H1 (cell line): ENCODE data around the gene SPATA25. TPM values are rescaled to one million over a fixed set of nuclear protein-coding genes. Genes with fewer than 3 reads are reported as not detected.
A peak's percentile ranks its signal among the peaks of the same experiment; 100 is the strongest.

ENCODE experiments used
- CTCF ChIA-PET: fragments of 300-600 bp; sonication (Branson Sonifier 250); formaldehyde crosslinking; loops from one replicate; lab custom pipeline; 2021; ENCODE audit not compliant: partially characterized antibody; lab: Charles Lee
- POLR2A ChIA-PET: fragments of 300-600 bp; sonication (Branson Sonifier 250); formaldehyde crosslinking; loops from one replicate; lab custom pipeline; 2021; ENCODE audit warnings: inconsistent platforms; ENCODE audit not compliant: partially characterized antibody; lab: Charles Lee
- DNase-seq, 2 experiments: peaks; one replicate each; pipeline versions ENCODE4 v3.0.0 to v3.0.0-alpha.2; 2010 to 2022; ENCODE audit warnings: low spot score in 2 of 2, low read depth in 1 of 2, mixed read lengths in 1 of 2
- FAIRE-seq: peaks from 2 replicates; lab custom pipeline; 2011; peaks lifted over from hg19 to GRCh38; lab: Jason Lieb, UNC
- H2AFZ ChIP-seq: 2 replicates; pipeline ENCODE4 v1.8.1; 2012; ENCODE audit warnings: low read length, inconsistent platforms
- H2AK5ac ChIP-seq: 2 replicates; pipeline ENCODE4 v1.6.1; 2013; ENCODE audit warnings: low read depth, low read length
- H2BK120ac ChIP-seq: replicated peaks from 2 replicates; pipeline ENCODE3; 2013; ENCODE audit warnings: low read depth, low read length, inconsistent platforms
- H2BK12ac ChIP-seq: 2 replicates; pipeline ENCODE4 v1.6.1; 2013; ENCODE audit warnings: low read depth, low read length
- H2BK15ac ChIP-seq: 2 replicates; pipeline ENCODE4 v1.6.1; 2013; ENCODE audit warnings: low read length
- H2BK20ac ChIP-seq: 2 replicates; pipeline ENCODE4 v1.6.1; 2013; ENCODE audit warnings: low read length
- H2BK5ac ChIP-seq: 2 replicates; pipeline ENCODE4 v1.6.1; 2013; ENCODE audit warnings: low read depth, low read length
- H3K14ac ChIP-seq: 2 replicates; pipeline ENCODE4 v1.6.1; 2013; ENCODE audit warnings: inconsistent platforms; ENCODE audit not compliant: insufficient read length
- H3K18ac ChIP-seq: 2 replicates; pipeline ENCODE4 v1.6.1; 2013; ENCODE audit warnings: low read length; ENCODE audit errors: extremely low read depth
- H3K23ac ChIP-seq: 2 replicates; pipeline ENCODE4 v1.6.1; 2013; ENCODE audit warnings: inconsistent platforms; ENCODE audit not compliant: insufficient read length
- H3K23me2 ChIP-seq: 2 replicates; pipeline ENCODE4 v1.6.1; 2013; ENCODE audit warnings: low read depth, low read length
- H3K27ac ChIP-seq: 2 replicates; pipeline ENCODE4 v1.6.1; 2011; ENCODE audit warnings: low read depth, low read length, inconsistent platforms
- H3K27me3 ChIP-seq, 4 experiments: replicated peaks in 1 of 4; 1 replicate in 1 of 4; 2 replicates in 3 of 4; pipeline versions ENCODE4 v1.6.1 to v1.8.1; 2011 to 2013; ENCODE audit warnings: low read length in 3 of 4, mild to moderate bottlenecking in 3 of 4, inconsistent platforms in 2 of 4, mixed read lengths in 2 of 4, moderate library complexity in 1 of 4; ENCODE audit not compliant: control insufficient read depth in 3 of 4, insufficient read depth in 3 of 4; ENCODE audit errors: extremely low read depth in 1 of 4
- H3K36me3 ChIP-seq, 4 experiments: 2 replicates each; pipeline versions ENCODE4 v1.6.1 to v1.8.1; 2011 to 2013; ENCODE audit warnings: mild to moderate bottlenecking in 4 of 4, low read length in 3 of 4, moderate library complexity in 2 of 4, control low read depth in 1 of 4, inconsistent platforms in 1 of 4; ENCODE audit not compliant: insufficient read depth in 4 of 4, control insufficient read depth in 2 of 4
- H3K4ac ChIP-seq: replicated peaks from 2 replicates; pipeline ENCODE3; 2013; ENCODE audit warnings: low read length, low read depth, mixed read lengths, inconsistent platforms; ENCODE audit not compliant: insufficient read length
- H3K4me1 ChIP-seq, 4 experiments: replicated peaks in 1 of 4; 1 replicate in 1 of 4; 2 replicates in 3 of 4; pipeline versions ENCODE4 v1.6.1 to v1.8.1; 2011 to 2013; ENCODE audit warnings: low read length in 3 of 4, inconsistent platforms in 2 of 4, mixed read lengths in 1 of 4; ENCODE audit not compliant: insufficient read depth in 4 of 4, control insufficient read depth in 3 of 4
- H3K4me2 ChIP-seq, 2 experiments: 2 replicates each; pipeline versions ENCODE4 v1.6.1 to v1.8.1; 2011 to 2013; ENCODE audit warnings: low read depth in 2 of 2, low read length in 2 of 2, control low read depth in 1 of 2, inconsistent platforms in 1 of 2, mild to moderate bottlenecking in 1 of 2; ENCODE audit not compliant: insufficient read depth in 1 of 2
- H3K4me3 ChIP-seq, 4 experiments: fragments of 200-600, 300-600 bp in 1 of 4; sonication (generic), shearing (Covaris generic), sonication (Bioruptor Twin) in 1 of 4; 2 replicates each; pipeline versions ENCODE4 v1.5.1 to v1.8.1; 2011 to 2016; ENCODE audit warnings: low read length in 4 of 4, low read depth in 3 of 4, control low read depth in 2 of 4, inconsistent platforms in 2 of 4, mild to moderate bottlenecking in 2 of 4, mixed read lengths in 1 of 4, moderate library complexity in 1 of 4; ENCODE audit not compliant: insufficient read depth in 2 of 4; ENCODE audit errors: extremely low read depth in 1 of 4
- H3K56ac ChIP-seq: replicated peaks from 2 replicates; pipeline ENCODE3; 2013; ENCODE audit warnings: low read depth, mild to moderate bottlenecking, mixed read lengths, low read length, inconsistent platforms; ENCODE audit not compliant: insufficient read length
- H3K79me1 ChIP-seq: 2 replicates; pipeline ENCODE4 v1.6.1; 2013; ENCODE audit warnings: low read depth, low read length, control low read depth
- H3K79me2 ChIP-seq, 2 experiments: 2 replicates each; pipeline versions ENCODE4 v1.6.1 to v1.8.1; 2012 to 2013; ENCODE audit warnings: low read length in 2 of 2, mild to moderate bottlenecking in 2 of 2, inconsistent platforms in 1 of 2; ENCODE audit not compliant: insufficient read depth in 2 of 2, control insufficient read depth in 1 of 2
- H3K9ac ChIP-seq, 4 experiments: replicated peaks in 1 of 4; 1 replicate in 1 of 4; 2 replicates in 3 of 4; pipeline versions ENCODE4 v1.6.1 to v1.8.1; 2011 to 2013; ENCODE audit warnings: low read depth in 3 of 4, low read length in 3 of 4, control low read depth in 2 of 4, mild to moderate bottlenecking in 2 of 4, moderate library complexity in 2 of 4, inconsistent platforms in 1 of 4; ENCODE audit errors: extremely low read depth in 1 of 4
- H3K9me3 ChIP-seq, 2 experiments: 2 replicates each; pipeline versions ENCODE4 v1.6.1 to v1.8.1; 2012 to 2013; ENCODE audit warnings: mild to moderate bottlenecking in 2 of 2, moderate library complexity in 2 of 2, control low read depth in 1 of 2, inconsistent platforms in 1 of 2, low read depth in 1 of 2, low read length in 1 of 2, mixed read lengths in 1 of 2; ENCODE audit not compliant: insufficient read depth in 2 of 2
- H4K20me1 ChIP-seq, 2 experiments: replicated peaks in 1 of 2; 2 replicates each; pipeline versions ENCODE3 to v1.8.1; 2011 to 2013; ENCODE audit warnings: inconsistent platforms in 2 of 2, low read length in 2 of 2, mild to moderate bottlenecking in 1 of 2; ENCODE audit not compliant: insufficient read depth in 2 of 2, control insufficient read depth in 1 of 2
- H4K5ac ChIP-seq: 2 replicates; pipeline ENCODE4 v1.6.1; 2013; ENCODE audit warnings: low read length, low read depth, mixed read lengths, inconsistent platforms; ENCODE audit not compliant: insufficient read length
- H4K8ac ChIP-seq: 2 replicates; pipeline ENCODE4 v1.8.0; 2013; ENCODE audit warnings: mild to moderate bottlenecking, moderate library complexity, low read length, inconsistent platforms; ENCODE audit not compliant: insufficient read depth; ENCODE audit errors: extremely low read depth
- H4K91ac ChIP-seq: replicated peaks from 2 replicates; pipeline ENCODE3; 2013; ENCODE audit warnings: low read length, mixed read lengths, inconsistent platforms; ENCODE audit not compliant: insufficient read length
- ATF3 ChIP-seq: IDR thresholded peaks from 2 replicates; pipeline ENCODE4 v1.6.1; 2011; ENCODE audit warnings: low read depth, mild to moderate bottlenecking, low read length; ENCODE audit not compliant: insufficient read depth
- CBX5 ChIP-seq: fragments of 300-800, 300-1000 bp; sonication (generic); IDR thresholded peaks from 2 replicates; pipeline ENCODE4 v1.7.1; 2016; ENCODE audit warnings: antibody characterized with exemption, low read length, low read depth
- CHD1 ChIP-seq: IDR thresholded peaks from 2 replicates; pipeline ENCODE4 v1.6.1; 2012; ENCODE audit warnings: low read depth, low read length, improper control_type of control experiment
- CREB1 ChIP-seq: IDR thresholded peaks from 2 replicates; pipeline ENCODE4 v1.6.1; 2012; ENCODE audit warnings: inconsistent platforms
- EGR1 ChIP-seq: IDR thresholded peaks from 2 replicates; pipeline ENCODE4 v1.6.1; 2011; ENCODE audit warnings: low read depth, low read length, borderline replicate concordance
- EP300 ChIP-seq, 2 experiments: IDR thresholded peaks; 1 replicate in 1 of 2; 2 replicates in 1 of 2; pipeline ENCODE4 v1.6.1; 2011 to 2012; ENCODE audit warnings: low read depth in 2 of 2, low read length in 2 of 2, mild to moderate bottlenecking in 2 of 2, borderline replicate concordance in 1 of 2, inconsistent platforms in 1 of 2, moderate library complexity in 1 of 2
- GABPA ChIP-seq: IDR thresholded peaks from 2 replicates; pipeline ENCODE4 v1.6.1; 2011; ENCODE audit warnings: mild to moderate bottlenecking, low read length, moderate library complexity, borderline replicate concordance; ENCODE audit not compliant: insufficient read depth
- JUND ChIP-seq: IDR thresholded peaks from 2 replicates; pipeline ENCODE4 v1.6.1; 2011; ENCODE audit warnings: mild to moderate bottlenecking, improper control_type of control experiment, low read length
- POLR2A ChIP-seq, 2 experiments: IDR thresholded peaks; 1 replicate in 1 of 2; 2 replicates in 1 of 2; pipeline ENCODE4 v1.6.1; 2011; ENCODE audit warnings: low read depth in 2 of 2, low read length in 2 of 2, mild to moderate bottlenecking in 2 of 2; ENCODE audit errors: control extremely low read depth in 1 of 2
- POLR2AphosphoS5 ChIP-seq: IDR thresholded peaks from 2 replicates; pipeline ENCODE4 v1.6.1; 2011; ENCODE audit warnings: low read depth, low read length
- SRF ChIP-seq: IDR thresholded peaks from 2 replicates; pipeline ENCODE4 v1.6.1; 2011; ENCODE audit warnings: mild to moderate bottlenecking, low read depth, low read length, moderate library complexity
- TAF1 ChIP-seq: IDR thresholded peaks from 2 replicates; pipeline ENCODE4 v1.6.1; 2011; ENCODE audit warnings: mild to moderate bottlenecking, low read depth, low read length
- TAF7 ChIP-seq: optimal IDR thresholded peaks from 2 replicates; pipeline ENCODE3; 2011; ENCODE audit warnings: low read depth, mild to moderate bottlenecking, inconsistent platforms, low read length, moderate library complexity, borderline replicate concordance
- YY1 ChIP-seq: IDR thresholded peaks from 2 replicates; pipeline ENCODE4 v1.6.1; 2011; ENCODE audit warnings: low read depth, mild to moderate bottlenecking, low read length
- WGBS, 2 experiments: shearing (Covaris generic) in 1 of 2; methylation state at CpG; one replicate each; pipeline versions ENCODE4 v1.1.6 to v1.1.7; 2013 to 2015; ENCODE audit warnings: low lambda C conversion rate in 2 of 2, mixed read lengths in 2 of 2, inconsistent platforms in 1 of 2, low coverage in 1 of 2, missing lambda C conversion rate in 1 of 2; ENCODE audit not compliant: insufficient replicate concordance in 2 of 2, insufficient coverage in 1 of 2, insufficient read length in 1 of 2; ENCODE audit errors: extremely low coverage in 1 of 2, missing lambda C conversion rate in 1 of 2; 5-methylcytosine and 5-hydroxymethylcytosine counted together
- polyA plus RNA-seq, 7 experiments: library from polyadenylated mRNA; depleted of rRNA in 3 of 7; stranded (reverse) in 5 of 7; unstranded in 2 of 7; fragments of >200 nt in 5 of 7; fragments of 200-250 nt in 2 of 7; gene quantifications; 1 replicate in 5 of 7; 2 replicates in 1 of 7; 4 replicates in 1 of 7; pipeline versions ENCODE4 v1.2.1 to v1.2.3, GENCODE V29; 2011 to 2013; ENCODE audit warnings: missing spikeins in 2 of 7, mixed read lengths in 2 of 7
- total RNA-seq: library from RNA; stranded (reverse); fragmentation: NEBNext Ultra II Directional; extraction: Animal tissue kit (Norgen Biotek cat#: 25700); gene quantifications from 2 replicates; pipeline ENCODE4 v1.2.1, GENCODE V29; 2021

Gene SPATA25
- total and polyA plus RNA-seq, 2 of the 8 experiments (the other 6 are each of a cell fraction or from before 2014, with no cell fraction given) = 2.0 to 3.0 TPM

GRCh38 chr20:45909336-45909808, 21.9 kb upstream of the SPATA25 start:
- no peak overlapping the region for H3K56ac ChIP-seq
- no peaks in the 10 kb centered on the region; the same call in 1 of the 2 replicates for H3K79me1 ChIP-seq
- no peak overlapping the region for H2AFZ ChIP-seq
- H3K9ac ChIP-seq = no peak overlapping the region
- H3K4me1 ChIP-seq = peaks cover 0 to 2% (median 0%) of the 10 kb centered on the region in 4 experiments; a peak in 3 of 7 replicates
- H3K79me2 ChIP-seq = 0 out of 4 replicates have a peak, but pooled peaks cover 0 to 3% of the 10 kb centered on the region in 2 experiments
- H3K4ac ChIP-seq = no peak overlapping the region
- no peak overlapping the region for H3K18ac ChIP-seq
- H4K5ac ChIP-seq = no peak overlapping the region
- no peak overlapping the region for H3K23ac ChIP-seq
- no peak overlapping the region for H2AK5ac ChIP-seq
- H2BK120ac ChIP-seq = no peak overlapping the region
- H2BK12ac ChIP-seq = no peak overlapping the region
- CTCF ChIA-PET = interaction anchor here (0.6 to 2.6 kb wide), 10 partner anchors 9 to 209 kb away, joined by 3 to 12 read pairs (median 4); partner anchors contain the start of genes CTSA and PCIF1
- H3K9me3 ChIP-seq = no peaks in the 10 kb centered on the region
- no peak for DNase-seq
- H3K14ac ChIP-seq = no peak overlapping the region
- 88% methylated on average over 12 of the region's 12 CpGs; no CpG with 5 or more reads in 1 of the 2 experiments for WGBS, 2 experiments
- no peaks in the 10 kb centered on the region for H3K27me3 ChIP-seq
- no peak overlapping the region for H3K4me3 ChIP-seq
- peaks cover 2 to 12% of the 10 kb centered on the region in 2 experiments for H4K20me1 ChIP-seq
- peak overlapping the region; percentile 38; the same call in 1 of the 2 replicates for H4K8ac ChIP-seq
- POLR2A ChIA-PET = interaction anchor here (0.6 to 9.2 kb wide), 9 partner anchors 7 to 96 kb away, joined by 3 to 172 read pairs (median 25); partner anchors contain the start of genes CTSA, NEURL2, PCIF1 and ZSWIM1
- H2BK15ac ChIP-seq = no peak overlapping the region
- H4K91ac ChIP-seq = no peak overlapping the region
- H3K36me3 ChIP-seq = peaks cover 6 to 39% (median 31%) of the 10 kb centered on the region in 4 experiments
- H2BK20ac ChIP-seq = no peak overlapping the region
- H2BK5ac ChIP-seq = no peak overlapping the region
- no peak for FAIRE-seq
- TF ChIP-seq ATF3 (no peak), GABPA (no peak), CREB1 (no peak), SRF (no peak), YY1 (no peak), TAF1 (no peak), POLR2AphosphoS5 (no peak), CHD1 (no peak), CBX5 (no peak), EGR1 (no peak), JUND (no peak), TAF7 (no peak), EP300 (IDR thresholded peaks at IDR 0.05; ENCODE audit: borderline replicate concordance in 1 of 2, low read depth in 2 of 2, low read length in 2 of 2) (no peak), POLR2A (IDR thresholded peaks at IDR 0.05; ENCODE audit: control extremely low read depth in 1 of 2, low read depth in 2 of 2, low read length in 2 of 2) (no peak)
- peaks cover 11% of the 10 kb centered on the region; the same call in 1 of the 2 replicates for H3K23me2 ChIP-seq
- no peak overlapping the region for H3K27ac ChIP-seq
- no peak overlapping the region for H3K4me2 ChIP-seq
